ENCODE results near the gene SYVN1.

DNA sequence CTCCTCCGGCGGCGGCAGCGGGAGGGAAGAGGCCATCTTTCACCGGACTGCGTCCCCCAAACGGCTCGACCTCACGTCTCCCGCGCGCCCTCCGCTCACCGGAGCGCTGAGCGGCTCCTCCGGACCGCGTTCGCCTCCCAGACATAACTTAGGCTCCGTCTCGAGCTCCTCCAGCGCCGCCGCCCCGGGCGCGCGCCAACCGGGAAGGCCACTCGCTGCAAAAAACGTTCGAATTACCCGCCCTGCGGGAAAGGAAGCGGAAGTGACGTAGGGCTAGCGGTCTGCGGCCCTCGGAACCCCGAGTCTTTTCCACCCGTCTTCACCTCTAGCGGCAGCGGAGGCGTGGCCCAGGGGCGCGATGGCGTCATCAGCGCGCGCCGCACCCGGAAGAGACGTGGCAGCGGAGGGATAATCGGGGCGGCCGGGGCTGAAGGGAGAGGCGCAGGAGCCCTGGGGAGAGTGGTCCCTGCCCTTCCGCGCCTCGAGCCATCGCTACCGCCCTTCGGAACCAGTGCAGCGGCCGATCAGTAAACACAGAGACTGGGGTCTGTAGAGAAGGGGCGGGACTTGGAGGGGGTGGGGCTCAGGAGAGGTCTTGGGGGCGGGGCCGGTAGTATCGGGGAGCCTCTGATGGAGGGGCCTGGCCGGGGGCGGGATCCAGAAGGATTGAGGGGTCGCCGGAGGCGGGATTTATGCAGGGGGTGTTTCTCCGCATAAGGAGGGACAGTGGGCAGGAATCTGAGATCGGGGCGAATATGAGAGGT is 50.3 kb downstream of the SYVN1 start, which contains the start of the genes CDCA5 and ZFPL1:
- peak in 1 of 2 donors; percentile 41 for TF ChIP-seq JUND (IDR thresholded peaks at IDR 0.05)
- TF ChIP-seq, protein P1, sequence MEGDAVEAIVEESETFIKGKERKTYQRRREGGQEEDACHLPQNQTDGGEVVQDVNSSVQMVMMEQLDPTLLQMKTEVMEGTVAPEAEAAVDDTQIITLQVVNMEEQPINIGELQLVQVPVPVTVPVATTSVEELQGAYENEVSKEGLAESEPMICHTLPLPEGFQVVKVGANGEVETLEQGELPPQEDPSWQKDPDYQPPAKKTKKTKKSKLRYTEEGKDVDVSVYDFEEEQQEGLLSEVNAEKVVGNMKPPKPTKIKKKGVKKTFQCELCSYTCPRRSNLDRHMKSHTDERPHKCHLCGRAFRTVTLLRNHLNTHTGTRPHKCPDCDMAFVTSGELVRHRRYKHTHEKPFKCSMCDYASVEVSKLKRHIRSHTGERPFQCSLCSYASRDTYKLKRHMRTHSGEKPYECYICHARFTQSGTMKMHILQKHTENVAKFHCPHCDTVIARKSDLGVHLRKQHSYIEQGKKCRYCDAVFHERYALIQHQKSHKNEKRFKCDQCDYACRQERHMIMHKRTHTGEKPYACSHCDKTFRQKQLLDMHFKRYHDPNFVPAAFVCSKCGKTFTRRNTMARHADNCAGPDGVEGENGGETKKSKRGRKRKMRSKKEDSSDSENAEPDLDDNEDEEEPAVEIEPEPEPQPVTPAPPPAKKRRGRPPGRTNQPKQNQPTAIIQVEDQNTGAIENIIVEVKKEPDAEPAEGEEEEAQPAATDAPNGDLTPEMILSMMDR (IDR thresholded peaks at IDR 0.05; ENCODE audit: low read depth, low read length, missing input control), result no peak
- peak; percentile 39 for TF ChIP-seq REST (IDR thresholded peaks at IDR 0.05)
- peak in 1 of 2 donors; percentile 44 for TF ChIP-seq RAD21 (IDR thresholded peaks at IDR 0.05)

Data from liver (tissue), 3 donors.